ENCODE data around the gene TCF3.

DNA sequence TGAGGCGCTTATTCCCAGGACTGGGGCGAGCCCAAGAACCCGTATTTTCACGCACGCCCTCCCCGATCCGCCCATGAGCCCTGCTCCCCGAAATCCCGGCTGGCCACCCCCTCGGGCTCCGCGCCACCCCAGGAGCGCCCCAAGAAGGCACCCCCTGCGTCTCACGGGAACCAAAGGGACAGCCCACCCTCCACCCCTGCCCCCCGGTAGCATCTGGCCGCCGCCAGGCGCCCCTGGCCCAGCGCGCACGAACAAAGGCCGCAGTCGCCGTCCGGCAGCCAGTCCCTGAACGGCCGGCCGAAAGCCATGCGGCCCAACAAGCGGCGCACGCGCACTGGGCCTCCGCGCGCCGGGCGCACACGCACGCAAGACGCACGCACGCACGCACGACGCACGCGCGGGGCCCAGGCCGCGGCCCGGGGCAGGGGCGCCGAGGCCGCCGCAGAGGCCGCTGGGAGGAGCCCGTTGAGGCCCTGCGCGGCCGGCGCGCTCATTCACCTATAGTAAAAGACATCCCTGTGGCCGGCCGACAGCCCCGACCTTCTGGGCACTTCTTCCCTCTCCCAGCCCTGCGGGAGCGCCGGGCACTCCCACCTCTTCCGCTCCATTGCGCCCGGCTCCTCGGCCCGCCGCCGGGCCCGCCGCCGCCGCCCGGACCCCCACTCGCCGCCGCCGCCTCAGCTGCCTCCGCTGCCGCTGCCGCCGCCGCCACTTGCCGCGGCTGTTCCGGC is 60.2 kb downstream of the TCF3 start:
- TF ChIP-seq, protein P1, sequence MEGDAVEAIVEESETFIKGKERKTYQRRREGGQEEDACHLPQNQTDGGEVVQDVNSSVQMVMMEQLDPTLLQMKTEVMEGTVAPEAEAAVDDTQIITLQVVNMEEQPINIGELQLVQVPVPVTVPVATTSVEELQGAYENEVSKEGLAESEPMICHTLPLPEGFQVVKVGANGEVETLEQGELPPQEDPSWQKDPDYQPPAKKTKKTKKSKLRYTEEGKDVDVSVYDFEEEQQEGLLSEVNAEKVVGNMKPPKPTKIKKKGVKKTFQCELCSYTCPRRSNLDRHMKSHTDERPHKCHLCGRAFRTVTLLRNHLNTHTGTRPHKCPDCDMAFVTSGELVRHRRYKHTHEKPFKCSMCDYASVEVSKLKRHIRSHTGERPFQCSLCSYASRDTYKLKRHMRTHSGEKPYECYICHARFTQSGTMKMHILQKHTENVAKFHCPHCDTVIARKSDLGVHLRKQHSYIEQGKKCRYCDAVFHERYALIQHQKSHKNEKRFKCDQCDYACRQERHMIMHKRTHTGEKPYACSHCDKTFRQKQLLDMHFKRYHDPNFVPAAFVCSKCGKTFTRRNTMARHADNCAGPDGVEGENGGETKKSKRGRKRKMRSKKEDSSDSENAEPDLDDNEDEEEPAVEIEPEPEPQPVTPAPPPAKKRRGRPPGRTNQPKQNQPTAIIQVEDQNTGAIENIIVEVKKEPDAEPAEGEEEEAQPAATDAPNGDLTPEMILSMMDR (IDR thresholded peaks at IDR 0.05; ENCODE audit: poor library complexity): no peak
- TF ChIP-seq EZH2 (IDR thresholded peaks at IDR 0.05; ENCODE audit: borderline replicate concordance): no peak

Measured in hepatocyte (in vitro differentiated cells).